NCI-H345 treated with DMSO at 0.1 percent for 48 hours (cell line): ENCODE data around the gene PARD3.
"Not testable (repeated sequence)": the region's sequence is repeated elsewhere in the genome, so short reads cannot be mapped to it uniquely, and the experiment has no call there.

Experiments
- DNase-seq: peaks from one replicate; lab custom pipeline; 2025; ENCODE audit not compliant: unreplicated experiment; lab: John Stamatoyannopoulos, UW

Gene PARD3

DNA sequence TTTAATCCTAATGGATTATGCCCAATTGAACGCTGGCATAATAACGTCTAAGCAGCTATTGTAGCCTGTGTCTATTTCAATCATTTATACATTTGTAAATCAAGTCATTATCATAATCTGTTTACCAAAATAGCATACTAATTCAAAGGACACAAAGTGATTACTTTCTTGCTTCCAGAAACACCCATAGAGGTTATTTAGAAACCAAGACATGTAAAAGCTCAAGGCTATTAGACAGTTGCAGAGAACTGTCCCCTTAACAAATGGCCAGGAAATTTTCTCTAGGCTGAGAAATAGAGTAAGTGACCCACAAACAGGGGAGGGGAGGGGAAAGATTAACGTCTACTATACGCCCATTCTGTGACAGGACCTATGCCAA, 455.7 kb downstream of the PARD3 start:
- no peak for DNase-seq

DNA sequence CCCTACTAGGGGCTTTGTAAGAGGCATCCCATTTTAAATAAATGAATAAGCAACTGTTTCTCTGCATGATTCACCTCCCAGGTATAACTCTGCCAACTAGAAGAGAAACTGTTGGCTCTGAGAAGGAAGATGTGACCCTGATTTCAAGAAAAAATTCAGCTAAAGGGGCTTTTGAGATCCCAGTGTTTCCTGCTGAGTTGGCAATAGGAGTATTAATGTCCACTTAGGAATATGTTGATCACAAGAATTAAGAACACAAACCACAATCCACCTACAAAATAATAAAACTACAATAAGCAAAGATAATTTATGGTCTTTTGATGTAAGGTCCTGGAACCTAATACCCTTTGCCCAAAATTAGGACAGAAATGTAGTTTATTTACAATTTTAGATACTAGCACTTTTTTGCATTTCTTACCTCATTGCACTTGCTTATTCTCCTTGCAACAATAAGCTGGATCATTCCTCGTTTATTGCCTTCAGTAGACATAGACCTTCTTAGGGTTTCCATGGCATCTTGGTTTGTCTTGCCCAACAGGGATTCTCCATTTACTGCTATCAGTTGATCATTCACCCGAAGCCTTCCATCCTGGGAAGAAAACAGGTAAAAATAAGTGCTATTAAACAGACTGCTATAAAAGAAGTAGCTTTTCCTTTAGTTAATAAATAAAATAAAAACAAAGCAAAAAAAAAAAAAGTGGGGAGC, 456.2 kb downstream of the PARD3 start:
- no peak for DNase-seq

DNA sequence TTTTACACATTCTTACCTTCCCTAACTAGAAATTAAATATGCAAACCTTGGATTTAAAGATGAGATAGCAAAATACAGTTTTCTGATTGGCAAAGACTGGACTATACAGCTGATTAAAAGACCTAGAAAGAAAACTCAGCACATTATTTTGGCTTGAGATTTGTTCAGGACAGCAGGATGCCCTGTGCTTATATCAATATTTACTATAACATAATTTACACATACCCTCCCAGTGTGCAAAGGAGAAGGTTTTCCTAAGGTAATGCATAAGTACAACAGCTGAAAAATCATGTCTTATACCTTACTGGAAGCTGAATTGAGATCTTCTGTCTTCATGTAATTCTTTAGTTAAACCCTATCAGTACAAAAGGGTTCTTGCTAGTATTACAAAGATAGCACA, 458.6 kb downstream of the PARD3 start:
- no peak for DNase-seq

DNA sequence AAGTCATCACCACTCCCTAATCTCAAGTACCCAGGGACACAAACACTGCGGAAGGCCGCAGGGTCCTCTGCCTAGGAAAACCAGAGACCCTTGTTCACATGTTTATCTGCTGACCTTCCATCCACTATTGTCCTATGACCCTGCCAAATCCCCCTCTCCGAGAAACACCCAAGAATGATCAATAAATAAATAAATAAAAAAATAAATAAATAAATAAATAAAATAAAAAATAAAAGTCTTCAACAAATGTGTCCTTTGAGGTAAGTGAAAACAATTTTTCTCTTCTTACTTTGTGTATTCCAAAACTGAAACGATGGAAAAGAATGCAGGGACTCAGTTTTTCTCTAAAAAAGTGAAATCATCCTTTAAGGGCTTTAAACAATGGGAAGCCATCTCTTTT, 461.6 kb downstream of the PARD3 start:
- not testable (repeated sequence) for DNase-seq

DNA sequence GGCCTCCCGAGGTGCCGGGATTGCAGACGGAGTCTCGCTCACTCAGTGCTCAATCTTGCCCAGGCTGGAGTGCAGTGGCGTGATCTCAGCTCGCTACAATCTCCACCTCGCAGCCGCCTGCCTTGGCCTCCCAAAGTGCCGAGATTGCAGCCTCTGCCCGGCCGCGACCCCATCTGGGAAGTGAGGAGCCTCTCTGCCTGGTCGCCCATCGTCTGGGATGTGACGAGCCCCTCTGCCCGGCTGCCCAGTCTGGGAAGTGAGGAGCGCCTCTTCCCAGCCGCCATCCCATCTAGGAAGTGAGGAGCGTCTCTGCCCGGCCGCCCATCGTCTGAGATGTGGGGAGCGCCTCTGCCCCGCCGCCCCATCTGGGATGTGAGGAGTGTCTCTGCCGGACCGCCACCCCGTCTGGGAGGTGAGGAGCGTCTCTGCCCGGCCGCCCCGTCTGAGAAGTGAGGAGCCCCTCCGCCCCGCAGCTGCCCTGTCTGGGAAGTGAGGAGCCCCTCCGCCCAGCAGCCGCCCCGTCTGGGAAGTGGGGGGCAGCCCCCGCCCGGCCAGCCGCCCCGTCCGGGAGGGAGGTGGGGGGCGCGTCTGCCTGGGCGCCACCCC, 462.4 kb downstream of the PARD3 start:
- not testable (repeated sequence) for DNase-seq

DNA sequence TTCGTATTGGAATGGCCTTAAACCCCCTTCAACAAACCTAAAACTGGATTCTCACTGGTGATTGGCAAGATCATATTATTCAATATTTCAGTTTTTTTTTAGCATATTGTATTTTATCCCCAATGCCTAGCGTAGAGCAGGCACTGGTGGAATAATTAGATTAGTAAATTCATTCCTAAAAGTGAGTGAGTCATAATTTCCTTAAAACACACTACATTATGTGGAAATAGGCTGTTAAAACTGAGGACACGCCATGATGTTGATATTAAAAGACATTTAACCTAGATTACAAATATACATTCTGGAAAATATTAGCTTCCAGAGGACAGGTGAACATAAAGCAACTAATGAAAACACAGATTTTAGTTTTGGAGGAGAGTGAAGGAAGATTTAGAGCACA, 463.9 kb downstream of the PARD3 start:
- DNase-seq = no peak

DNA sequence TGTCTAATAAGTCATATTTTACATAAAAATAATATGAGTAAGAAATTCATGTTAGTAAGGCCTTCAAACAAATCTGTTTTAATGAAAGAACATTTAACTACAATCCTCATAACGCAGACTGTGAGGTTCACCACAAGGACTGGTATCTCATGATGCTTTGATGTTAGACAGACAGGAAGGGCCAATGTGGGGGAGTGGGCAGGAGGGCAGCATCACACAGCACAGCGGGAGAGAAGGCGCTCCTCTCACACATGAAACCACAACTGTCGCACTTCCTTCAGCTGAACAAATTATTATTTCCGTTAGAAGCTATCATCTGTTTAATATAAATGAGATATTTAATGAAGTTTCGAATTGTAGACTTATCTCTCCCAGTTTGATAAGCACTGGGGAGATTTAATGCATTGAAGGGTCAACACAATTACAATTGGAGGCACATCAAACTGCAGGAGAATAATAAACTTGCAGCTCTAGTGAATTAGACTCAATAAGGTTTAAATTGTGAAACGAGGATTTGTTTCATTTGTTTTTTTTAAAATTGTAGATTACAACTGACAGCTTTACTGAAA, 466.1 kb downstream of the PARD3 start:
- no peak for DNase-seq

DNA sequence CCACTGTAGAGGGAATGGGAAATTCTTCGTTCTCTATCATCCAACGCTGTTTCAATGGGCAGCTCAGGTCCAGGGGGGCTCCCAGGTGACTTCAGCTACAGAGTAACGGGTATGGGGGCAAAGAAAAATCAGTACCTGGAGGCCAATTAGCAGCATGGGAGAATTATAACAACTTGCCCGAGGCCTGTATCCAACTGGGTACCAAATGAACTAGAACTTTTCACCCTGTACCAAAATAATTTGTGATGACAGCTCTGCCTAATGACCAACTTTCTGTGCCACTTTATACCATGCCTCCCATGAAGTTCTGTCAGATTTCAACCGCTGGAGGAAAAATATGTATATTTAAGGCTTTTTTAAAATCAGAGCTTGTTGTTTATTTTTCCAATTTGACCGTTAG, 467.1 kb downstream of the PARD3 start:
- no peak for DNase-seq

DNA sequence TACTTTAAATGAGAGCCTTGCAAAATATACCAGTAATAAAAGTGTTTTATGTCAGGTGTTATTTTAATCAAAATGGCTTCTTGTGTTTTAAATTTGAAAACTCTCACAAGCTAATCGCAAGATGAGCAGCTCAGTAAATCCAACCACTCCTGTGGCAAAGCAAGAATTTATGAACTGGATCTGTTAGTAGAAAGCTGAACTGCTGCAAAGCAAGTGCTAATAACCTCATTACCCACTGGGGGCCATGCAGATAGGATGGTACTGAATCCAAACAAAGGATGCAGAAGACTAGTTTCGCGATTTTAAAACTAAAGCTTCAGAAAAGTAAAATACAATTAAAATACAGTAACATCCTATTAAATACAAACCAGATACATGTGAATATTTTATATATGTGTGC, 468.0 kb downstream of the PARD3 start:
- no peak for DNase-seq

DNA sequence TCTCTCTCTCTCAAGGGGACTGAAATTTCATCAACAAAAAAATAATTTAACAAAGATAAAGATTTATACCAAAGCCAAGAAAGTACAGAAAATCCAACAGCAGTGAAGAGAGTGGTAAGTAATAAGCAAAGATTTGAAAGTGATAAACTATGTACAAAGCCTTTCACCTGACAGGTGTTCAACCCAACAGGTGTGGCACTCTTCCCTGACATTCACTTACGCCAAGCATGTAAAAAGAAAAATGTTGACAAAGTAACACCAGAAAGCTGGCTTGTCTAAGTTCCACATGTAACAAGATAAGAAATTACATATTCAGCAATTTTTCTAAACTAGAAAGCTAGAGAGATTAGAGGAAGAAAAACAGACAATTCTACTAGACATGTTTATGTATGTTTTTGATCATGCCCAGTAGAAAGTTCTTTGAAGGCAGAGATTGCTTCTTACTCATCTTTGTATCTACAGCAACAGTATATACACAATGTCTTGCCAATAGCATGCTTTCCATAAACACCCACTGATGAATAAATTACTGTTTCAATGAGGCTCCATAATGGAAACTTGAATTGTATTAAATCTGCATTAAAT, 468.5 kb downstream of the PARD3 start:
- DNase-seq = no peak

DNA sequence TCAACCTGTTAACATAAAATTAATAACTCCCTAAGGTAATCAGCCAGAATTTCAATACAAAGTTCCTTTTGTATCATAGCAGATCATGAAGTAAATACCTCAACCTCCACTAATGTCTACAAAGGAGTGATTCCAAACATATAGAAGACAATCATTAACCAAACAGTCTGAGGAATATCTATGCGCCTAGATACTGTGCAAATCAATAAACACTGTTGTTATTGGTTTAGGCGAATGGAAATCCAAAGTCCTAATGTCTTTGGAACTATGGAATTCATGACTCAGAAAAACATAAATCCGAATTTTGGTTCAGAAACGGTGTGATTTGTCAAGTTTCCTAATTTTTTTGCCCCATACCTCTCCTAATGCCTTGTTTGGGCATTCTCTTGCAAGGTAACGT, 469.7 kb downstream of the PARD3 start:
- no peak for DNase-seq

DNA sequence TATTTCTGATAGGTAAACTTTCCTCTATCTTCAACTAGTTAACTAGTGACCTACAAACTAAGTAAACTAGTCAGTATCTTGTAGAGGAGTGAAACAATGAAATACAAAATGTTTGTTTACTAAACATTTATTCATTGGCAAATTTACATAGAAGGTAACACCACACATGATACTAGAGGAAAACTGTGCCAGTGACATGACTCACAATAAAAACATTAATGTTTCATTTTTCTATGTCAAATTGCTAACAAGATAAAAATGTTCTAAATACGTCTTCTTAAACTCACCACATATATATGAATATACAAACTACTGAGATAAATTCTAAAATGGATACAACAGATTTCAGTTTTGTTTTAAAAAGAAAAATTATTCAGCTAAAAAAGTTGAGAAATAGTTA, 471.3 kb downstream of the PARD3 start:
- no peak for DNase-seq

DNA sequence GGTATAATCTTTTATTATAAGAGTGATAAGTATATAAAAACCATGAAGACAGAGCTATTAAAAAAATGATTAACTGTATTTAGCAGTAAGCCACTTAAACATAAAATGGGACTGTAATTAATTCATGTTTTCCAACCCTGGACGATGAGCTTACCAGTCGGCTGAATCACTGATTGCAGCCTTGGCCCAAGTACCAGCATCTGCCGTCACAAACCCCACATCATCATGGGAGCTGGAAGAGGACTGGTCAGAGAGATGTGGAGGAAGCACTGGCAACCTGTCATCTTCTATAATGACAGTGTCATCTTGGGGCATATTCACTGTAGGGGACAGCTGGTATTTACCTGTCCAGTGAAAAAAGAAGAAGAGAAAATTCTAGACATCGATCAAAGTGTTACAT, 473.6 kb downstream of the PARD3 start:
- no peak for DNase-seq

DNA sequence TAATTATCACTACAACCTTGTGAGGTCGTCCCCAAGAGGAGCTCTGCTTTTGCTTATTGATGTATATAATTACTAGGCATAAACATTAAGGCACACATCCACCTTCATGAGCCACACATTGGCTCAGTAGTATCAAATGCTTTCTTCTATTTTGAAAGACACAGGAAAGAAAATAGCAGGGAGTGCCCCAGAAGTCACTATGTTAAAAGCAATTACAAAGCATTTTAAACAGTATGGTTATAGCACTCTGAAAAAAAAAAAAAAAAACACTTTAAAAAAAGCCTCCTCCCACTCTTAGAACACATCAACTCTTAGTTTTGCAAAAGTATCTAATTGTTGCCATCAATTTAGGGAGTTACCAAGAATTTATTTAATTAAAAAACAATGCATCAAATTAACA, 474.2 kb downstream of the PARD3 start:
- no peak for DNase-seq

DNA sequence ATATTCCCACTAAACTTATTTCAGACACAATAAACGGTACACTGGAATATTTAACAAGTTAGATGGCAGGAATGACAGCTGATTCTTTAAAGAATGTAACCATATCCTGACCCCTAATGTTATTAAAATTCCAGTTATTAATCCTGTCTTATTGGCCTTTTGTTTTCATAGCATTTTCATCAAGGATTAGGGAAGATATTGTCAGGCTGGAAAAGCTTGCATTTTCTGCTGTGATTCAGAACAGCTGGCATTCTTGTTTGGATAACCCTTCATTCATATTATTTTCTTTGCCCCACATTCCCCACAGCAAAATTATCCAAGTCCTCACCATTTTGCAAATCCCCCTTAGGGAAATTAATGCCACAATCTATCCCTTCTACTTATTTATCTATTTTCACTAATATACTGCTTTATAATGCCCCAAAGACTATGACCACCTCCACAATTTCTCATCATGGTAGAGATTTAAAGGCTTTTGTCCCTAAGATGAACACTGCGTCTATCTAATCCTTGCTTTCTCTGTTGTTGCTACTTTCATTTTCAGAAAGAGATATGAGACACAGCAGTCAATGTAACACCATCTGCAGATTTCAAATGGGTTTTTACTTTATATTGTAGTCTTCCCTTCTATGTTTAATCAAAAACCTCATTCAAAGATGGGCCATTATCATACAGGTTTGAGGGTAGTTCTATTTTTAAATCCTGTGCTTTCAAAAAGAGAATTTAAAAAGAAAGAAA, 475.1 kb downstream of the PARD3 start:
- DNase-seq = no peak

DNA sequence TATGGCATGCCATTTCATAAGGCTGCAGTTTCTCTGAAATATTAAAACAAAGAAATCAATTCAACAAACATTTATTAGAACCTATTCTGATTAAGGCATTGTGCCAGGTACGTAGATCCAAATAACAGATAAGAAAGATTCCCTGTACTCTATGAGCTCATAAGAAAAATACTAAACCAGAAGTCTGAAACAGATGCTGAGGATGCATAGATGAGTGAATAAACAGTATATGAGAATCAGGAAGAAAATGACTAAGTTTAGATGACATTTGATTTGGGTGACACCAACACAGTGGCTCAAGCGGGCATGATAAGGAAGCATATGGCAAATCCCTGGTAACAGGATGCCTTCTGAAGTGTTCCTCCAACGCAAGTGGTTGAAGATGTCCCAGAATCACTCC, 477.2 kb downstream of the PARD3 start:
- no peak for DNase-seq

DNA sequence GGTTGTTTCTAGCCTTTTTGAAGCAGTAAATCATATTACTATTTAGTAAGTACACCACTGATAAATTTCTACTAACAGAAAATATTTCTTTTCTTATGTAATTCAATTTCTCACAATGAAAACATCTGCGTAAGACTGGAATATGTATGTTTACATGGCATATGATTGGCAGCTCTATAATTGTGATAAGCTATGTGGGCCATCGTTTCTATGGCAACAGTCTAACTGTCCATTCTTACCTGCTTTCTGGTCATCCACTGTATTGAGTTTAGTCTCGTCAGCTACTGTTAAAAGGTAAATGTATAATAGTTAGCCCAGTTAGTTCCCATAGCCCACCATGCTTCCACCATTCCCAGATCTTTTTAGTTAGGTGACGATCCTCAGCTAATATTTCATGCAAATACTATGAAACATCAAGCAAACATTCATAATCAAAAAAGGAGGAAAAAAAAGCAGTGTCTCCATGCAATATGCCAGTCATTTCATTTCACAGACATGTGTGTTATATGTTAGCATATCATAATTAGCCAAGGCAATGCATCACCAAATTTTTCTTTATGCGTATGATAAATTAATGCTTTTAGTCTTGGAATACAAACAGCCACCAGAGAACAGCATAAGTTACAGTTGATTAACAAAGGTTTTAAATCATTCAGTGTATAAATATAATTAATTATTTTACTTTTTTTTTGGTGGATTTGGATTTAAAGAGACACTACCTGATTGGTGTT, 479.0 kb downstream of the PARD3 start:
- DNase-seq = no peak

DNA sequence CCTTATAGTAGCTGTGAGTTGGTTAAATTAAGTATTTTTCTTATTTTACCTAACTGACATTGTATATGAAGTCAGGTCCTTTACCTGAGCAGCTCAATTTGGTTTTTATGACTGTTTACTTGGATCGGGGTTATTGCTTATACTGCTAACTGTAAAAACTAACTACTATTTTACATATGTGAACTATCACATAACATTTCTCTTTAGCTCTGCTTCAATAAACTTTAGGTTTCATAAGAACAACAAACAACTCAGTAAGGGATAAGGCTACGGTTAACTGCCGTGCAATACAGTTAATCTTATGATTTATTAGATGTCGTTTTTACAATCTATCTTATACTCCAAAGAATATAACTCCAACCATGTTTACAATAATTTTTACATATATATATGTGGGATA, 480.2 kb downstream of the PARD3 start:
- no peak for DNase-seq

DNA sequence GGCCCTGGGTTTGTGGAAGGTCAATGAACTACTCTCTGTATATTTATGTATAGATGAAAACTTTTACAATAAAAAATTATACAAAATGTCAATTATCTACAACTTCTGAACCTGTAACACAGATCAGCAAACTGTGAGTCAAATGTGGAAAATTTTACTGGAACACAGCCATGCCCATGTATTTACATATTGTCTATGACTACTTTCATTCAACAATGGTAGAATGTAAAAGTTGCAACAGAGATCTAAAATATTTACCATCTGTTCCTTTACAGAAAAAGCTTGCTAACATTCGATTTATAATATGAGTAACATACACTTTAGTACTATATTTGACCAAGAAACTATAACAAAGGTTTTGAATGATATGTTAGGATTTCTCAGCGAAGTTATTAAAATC, 481.6 kb downstream of the PARD3 start:
- no peak for DNase-seq

DNA sequence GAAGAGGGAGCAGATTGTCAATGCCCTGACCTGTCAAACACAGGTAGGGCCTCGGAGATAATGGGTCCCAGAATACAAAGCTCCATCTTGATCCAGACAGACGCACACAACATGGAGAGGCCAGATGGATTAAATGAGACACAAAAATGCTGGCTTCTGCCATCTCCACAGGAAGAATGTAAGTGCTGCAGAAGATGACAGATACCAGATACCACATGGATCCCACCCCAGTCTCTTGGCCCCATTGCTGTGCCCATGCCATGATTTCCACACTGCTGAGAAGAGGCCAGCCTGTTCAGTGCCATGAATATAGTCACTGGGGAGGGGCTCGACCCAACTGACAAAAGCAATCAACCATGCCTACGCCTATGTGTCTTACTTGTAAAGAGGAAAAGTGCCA, 487.9 kb downstream of the PARD3 start:
- no peak for DNase-seq

DNA sequence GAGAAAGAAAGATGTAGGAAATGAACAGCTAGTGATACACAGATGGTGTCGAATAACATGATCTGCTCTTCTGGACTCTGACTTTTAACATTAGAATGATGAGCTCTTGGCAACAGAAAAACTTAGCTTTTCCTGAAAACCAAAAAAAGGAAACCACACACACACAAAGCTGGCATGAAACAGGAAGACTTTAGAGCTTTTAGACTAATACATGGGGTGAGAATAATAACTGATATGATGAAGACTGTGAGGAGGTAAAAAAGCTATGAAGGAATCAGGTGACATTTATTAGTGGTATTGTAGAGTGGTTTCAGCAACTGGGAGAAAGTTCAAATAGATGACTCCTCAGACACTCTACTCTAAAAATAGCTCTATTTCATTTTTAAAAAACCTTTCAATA, 491.9 kb downstream of the PARD3 start:
- DNase-seq = no peak
